ENCODE data around the gene YBEY. TPM values are rescaled to one million over a fixed set of nuclear protein-coding genes. Genes with fewer than 3 reads are reported as not detected.
"Not testable (repeated sequence)": the region's sequence is repeated elsewhere in the genome, so short reads cannot be mapped to it uniquely, and the experiment has no call there.

YBEY gene
- total RNA-seq, 1 donor from 2014 or later: 10.6 TPM

DNA sequence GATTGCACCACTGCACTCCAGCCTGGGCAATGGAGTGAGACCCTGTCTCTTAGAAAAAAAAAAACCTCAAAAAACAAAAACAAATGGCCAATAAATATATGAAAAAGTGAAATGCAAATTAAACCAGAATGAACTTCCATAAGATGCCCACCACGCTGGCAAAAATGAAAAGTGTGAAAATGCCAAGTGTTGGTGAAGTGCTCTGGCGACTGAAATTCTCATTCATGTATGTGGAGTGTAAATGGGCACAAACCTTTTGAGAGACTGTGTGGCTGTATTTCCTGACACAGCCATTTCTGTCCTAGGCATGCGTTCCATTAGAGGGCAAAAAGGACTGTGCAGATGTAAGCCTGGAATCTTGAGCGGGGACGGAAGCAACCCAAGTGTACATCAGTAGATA lies 18.3 kb downstream of the YBEY start:
- no peak for DNase-seq (ENCODE audit: low spot score)
- Mint-ChIP-seq H3K4me3 (ENCODE audit: unreplicated experiment) (no peak overlapping the region), H3K9me3 (ENCODE audit: low read depth) (no peaks in the 10 kb centered on the region), H3K36me3 (ENCODE audit: low read depth) (peaks cover 9% of the 10 kb centered on the region), H3K27me3 (ENCODE audit: low read depth) (no peaks in the 10 kb centered on the region), H3K4me1 (ENCODE audit: low read depth) (no peaks in the 10 kb centered on the region), H3K27ac (ENCODE audit: unreplicated experiment) (no peak overlapping the region)
- TF ChIP-seq, protein P1, sequence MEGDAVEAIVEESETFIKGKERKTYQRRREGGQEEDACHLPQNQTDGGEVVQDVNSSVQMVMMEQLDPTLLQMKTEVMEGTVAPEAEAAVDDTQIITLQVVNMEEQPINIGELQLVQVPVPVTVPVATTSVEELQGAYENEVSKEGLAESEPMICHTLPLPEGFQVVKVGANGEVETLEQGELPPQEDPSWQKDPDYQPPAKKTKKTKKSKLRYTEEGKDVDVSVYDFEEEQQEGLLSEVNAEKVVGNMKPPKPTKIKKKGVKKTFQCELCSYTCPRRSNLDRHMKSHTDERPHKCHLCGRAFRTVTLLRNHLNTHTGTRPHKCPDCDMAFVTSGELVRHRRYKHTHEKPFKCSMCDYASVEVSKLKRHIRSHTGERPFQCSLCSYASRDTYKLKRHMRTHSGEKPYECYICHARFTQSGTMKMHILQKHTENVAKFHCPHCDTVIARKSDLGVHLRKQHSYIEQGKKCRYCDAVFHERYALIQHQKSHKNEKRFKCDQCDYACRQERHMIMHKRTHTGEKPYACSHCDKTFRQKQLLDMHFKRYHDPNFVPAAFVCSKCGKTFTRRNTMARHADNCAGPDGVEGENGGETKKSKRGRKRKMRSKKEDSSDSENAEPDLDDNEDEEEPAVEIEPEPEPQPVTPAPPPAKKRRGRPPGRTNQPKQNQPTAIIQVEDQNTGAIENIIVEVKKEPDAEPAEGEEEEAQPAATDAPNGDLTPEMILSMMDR (IDR thresholded peaks at IDR 0.05): no peak

DNA sequence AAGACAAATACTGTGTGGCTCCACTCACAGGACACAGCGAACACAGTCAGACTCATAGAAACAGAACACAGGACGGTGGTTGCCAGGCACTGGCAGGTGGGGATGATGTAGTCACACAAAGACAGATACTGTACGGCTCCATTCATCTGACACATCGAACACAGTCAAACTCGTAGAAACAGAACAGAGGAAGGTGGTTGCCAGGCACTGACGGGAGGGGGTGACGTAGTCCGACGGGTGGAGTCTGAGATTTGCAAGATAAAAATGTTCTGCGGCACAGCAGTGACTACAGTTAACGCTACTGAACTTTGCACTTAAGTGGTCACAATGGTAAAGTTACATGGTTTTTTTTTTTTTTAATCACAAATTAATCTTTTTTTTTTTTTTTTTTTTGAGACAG lies 18.8 kb downstream of the YBEY start:
- H3K4me1 Mint-ChIP-seq (ENCODE audit: low read depth): no peaks in the 10 kb centered on the region
- H3K27ac Mint-ChIP-seq (ENCODE audit: unreplicated experiment): no peak overlapping the region
- DNase-seq (ENCODE audit: low spot score): no peak
- H3K9me3 Mint-ChIP-seq (ENCODE audit: low read depth): no peaks in the 10 kb centered on the region
- TF ChIP-seq, protein P1 (IDR thresholded peaks at IDR 0.05): no peak
- H3K27me3 Mint-ChIP-seq (ENCODE audit: low read depth): no peaks in the 10 kb centered on the region
- H3K4me3 Mint-ChIP-seq (ENCODE audit: unreplicated experiment): no peak overlapping the region
- H3K36me3 Mint-ChIP-seq (ENCODE audit: low read depth): peaks cover 10% of the 10 kb centered on the region

DNA sequence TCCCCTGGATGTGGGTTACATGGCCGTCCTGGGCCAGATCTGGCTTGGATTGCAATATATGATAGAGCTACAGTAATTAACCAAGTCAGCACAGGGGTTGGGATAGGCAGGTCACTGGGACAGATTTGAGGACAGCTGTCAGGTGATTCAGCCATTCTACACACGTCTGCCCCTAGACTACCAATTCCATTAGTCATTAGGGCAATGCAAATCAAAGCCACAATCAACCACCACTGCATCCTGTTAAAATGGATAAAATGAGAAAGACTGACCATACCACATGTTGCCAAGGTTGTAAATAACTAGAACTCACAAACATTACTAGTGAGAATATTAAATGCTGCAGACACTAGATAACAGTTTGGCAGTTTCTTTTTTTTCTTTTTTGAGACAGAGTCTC lies 21.5 kb downstream of the YBEY start:
- H3K27me3 Mint-ChIP-seq (ENCODE audit: low read depth): no peaks in the 10 kb centered on the region
- no peak for DNase-seq (ENCODE audit: low spot score)
- no peaks in the 10 kb centered on the region for H3K4me1 Mint-ChIP-seq (ENCODE audit: low read depth)
- TF ChIP-seq, protein P1 (IDR thresholded peaks at IDR 0.05): no peak
- H3K9me3 Mint-ChIP-seq (ENCODE audit: low read depth): no peaks in the 10 kb centered on the region
- H3K36me3 Mint-ChIP-seq (ENCODE audit: low read depth): peaks cover 10% of the 10 kb centered on the region
- H3K27ac Mint-ChIP-seq (ENCODE audit: unreplicated experiment): no peak overlapping the region
- H3K4me3 Mint-ChIP-seq (ENCODE audit: unreplicated experiment): no peak overlapping the region

DNA sequence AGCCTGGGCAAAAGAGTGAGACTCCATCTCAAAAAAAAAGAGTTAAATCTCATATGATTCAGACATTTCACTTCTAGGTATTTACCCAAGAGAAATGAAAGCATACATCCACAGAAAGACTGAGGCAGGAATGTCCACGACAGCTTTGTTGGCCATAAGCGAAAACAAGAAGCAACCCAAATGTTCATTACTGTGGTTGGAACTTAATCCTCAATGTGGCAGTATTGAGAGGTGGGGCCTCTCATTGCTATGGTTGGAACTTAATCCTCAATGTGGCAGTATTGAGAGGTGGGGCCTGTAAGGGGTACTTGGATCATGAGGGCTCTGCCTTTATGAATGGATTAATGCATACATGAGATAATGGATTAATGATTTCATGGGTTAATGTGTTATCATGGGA lies 22.3 kb downstream of the YBEY start:
- Mint-ChIP-seq H3K27ac (ENCODE audit: unreplicated experiment) (no peak overlapping the region), H3K4me1 (ENCODE audit: low read depth) (no peaks in the 10 kb centered on the region)

DNA sequence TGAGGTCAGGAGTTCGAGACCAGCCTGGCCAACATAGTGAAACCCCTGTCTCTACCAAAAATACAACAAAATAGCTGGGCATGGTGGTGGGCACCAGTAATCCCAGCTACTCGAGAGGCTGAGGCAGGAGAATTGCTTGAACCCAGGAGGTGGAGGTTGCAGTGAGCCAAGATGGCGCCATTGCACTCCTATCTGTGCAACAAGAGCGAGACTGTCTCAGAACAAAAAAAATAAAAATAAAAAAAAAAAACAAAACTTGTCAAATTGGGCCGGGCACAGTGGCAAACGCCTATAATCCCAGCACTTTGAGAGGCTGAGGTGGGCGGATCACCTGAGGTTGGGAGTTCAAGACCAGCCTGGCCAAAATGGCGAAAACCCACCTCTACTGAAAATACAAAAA lies 24.1 kb downstream of the YBEY start:
- not testable (repeated sequence) for H3K27me3 Mint-ChIP-seq (ENCODE audit: low read depth); H3K9me3 Mint-ChIP-seq (ENCODE audit: low read depth); H3K4me1 Mint-ChIP-seq (ENCODE audit: low read depth); H3K4me3 Mint-ChIP-seq (ENCODE audit: unreplicated experiment); DNase-seq (ENCODE audit: low spot score); H3K27ac Mint-ChIP-seq (ENCODE audit: unreplicated experiment); H3K36me3 Mint-ChIP-seq (ENCODE audit: low read depth)

More for the DNA sequence above, 22.3 kb downstream of the YBEY start:
- H3K36me3 Mint-ChIP-seq (ENCODE audit: low read depth): peaks cover 10% of the 10 kb centered on the region
- no peaks in the 10 kb centered on the region for H3K9me3 Mint-ChIP-seq (ENCODE audit: low read depth)
- TF ChIP-seq, protein P1 (IDR thresholded peaks at IDR 0.05): no peak
- no peak for DNase-seq (ENCODE audit: low spot score)
- no peak overlapping the region for H3K4me3 Mint-ChIP-seq (ENCODE audit: unreplicated experiment)
- no peaks in the 10 kb centered on the region for H3K27me3 Mint-ChIP-seq (ENCODE audit: low read depth)

DNA sequence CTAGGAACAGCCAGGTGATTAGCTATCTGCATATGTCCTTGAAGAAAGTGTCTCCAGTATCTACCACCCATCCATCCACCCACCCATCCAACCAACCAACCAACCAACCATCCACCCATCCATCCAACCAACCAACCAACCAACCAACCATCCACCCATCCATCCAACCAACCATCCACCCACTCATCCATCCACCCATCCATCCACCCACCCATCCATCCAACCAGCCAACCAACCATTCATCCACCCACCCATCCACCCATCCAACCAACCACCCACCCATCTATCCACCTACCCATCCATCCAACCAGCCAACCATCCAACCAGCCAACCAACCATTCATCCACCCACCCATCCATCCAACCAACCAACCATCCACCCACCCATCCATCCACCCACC lies 25.4 kb downstream of the YBEY start:
- Mint-ChIP-seq H3K4me1 (ENCODE audit: low read depth) (no peaks in the 10 kb centered on the region), H3K27me3 (ENCODE audit: low read depth) (no peaks in the 10 kb centered on the region), H3K4me3 (ENCODE audit: unreplicated experiment) (no peak overlapping the region), H3K36me3 (ENCODE audit: low read depth) (peaks cover 6% of the 10 kb centered on the region), H3K9me3 (ENCODE audit: low read depth) (no peaks in the 10 kb centered on the region), H3K27ac (ENCODE audit: unreplicated experiment) (no peak overlapping the region)
- DNase-seq (ENCODE audit: low spot score): no peak
- TF ChIP-seq, protein P1 (IDR thresholded peaks at IDR 0.05): no peak

Data from chondrocyte (in vitro differentiated cells).